Trophoblast cell (in vitro differentiated cells and primary cell): Measurements from ENCODE around the gene CEBPA.

Experiments
- DNase-seq, 2 donors: peaks; one replicate each; pipeline ENCODE4 v3.0.0-alpha.2; 2016
- H2AFZ ChIP-seq: 2 replicates; pipeline ENCODE4 v1.6.1; 2013; ENCODE audit warnings: low read length, moderate library complexity, mild to moderate bottlenecking; ENCODE audit not compliant: insufficient read depth, poor library complexity
- H2AK5ac ChIP-seq: 2 replicates; pipeline ENCODE4 v1.6.1; 2013; ENCODE audit warnings: mild to moderate bottlenecking, low read length
- H2BK120ac ChIP-seq: 2 replicates; pipeline ENCODE4 v1.6.1; 2013; ENCODE audit warnings: low read length, mild to moderate bottlenecking, moderate library complexity; ENCODE audit not compliant: insufficient read depth, poor library complexity
- H2BK12ac ChIP-seq: 2 replicates; pipeline ENCODE4 v1.6.1; 2013; ENCODE audit warnings: mild to moderate bottlenecking, low read length, moderate library complexity
- H2BK5ac ChIP-seq: 2 replicates; pipeline ENCODE4 v1.6.1; 2013; ENCODE audit warnings: low read length, low read depth, moderate library complexity, mild to moderate bottlenecking; ENCODE audit not compliant: poor library complexity
- H3K14ac ChIP-seq: 2 replicates; pipeline ENCODE4 v1.6.1; 2013; ENCODE audit warnings: mild to moderate bottlenecking, low read length
- H3K18ac ChIP-seq: 2 replicates; pipeline ENCODE4 v1.6.1; 2013; ENCODE audit warnings: mild to moderate bottlenecking, low read length
- H3K23ac ChIP-seq: 2 replicates; pipeline ENCODE4 v1.6.1; 2013; ENCODE audit warnings: low read length
- H3K27ac ChIP-seq: 2 replicates; pipeline ENCODE4 v1.5.1; 2013; ENCODE audit warnings: low read depth, mild to moderate bottlenecking, inconsistent platforms, low read length, moderate library complexity
- H3K27me3 ChIP-seq: 2 replicates; pipeline ENCODE4 v1.6.1; 2013; ENCODE audit warnings: inconsistent platforms, mild to moderate bottlenecking, low read length, moderate library complexity; ENCODE audit not compliant: insufficient read depth
- H3K36me3 ChIP-seq, 2 experiments: 1 replicate in 1 of 2; 2 replicates in 1 of 2; pipeline ENCODE4 v1.6.1; 2013; ENCODE audit warnings: low read length in 2 of 2, mild to moderate bottlenecking in 2 of 2, moderate library complexity in 1 of 2; ENCODE audit not compliant: insufficient read depth in 2 of 2, control insufficient read depth in 1 of 2
- H3K4ac ChIP-seq: 2 replicates; pipeline ENCODE4 v1.6.1; 2013; ENCODE audit warnings: low read depth, mild to moderate bottlenecking, low read length, moderate library complexity
- H3K4me1 ChIP-seq, 2 experiments: 1 replicate in 1 of 2; 2 replicates in 1 of 2; pipeline ENCODE4 v1.6.1; 2013; ENCODE audit warnings: low read length in 2 of 2, mild to moderate bottlenecking in 2 of 2, moderate library complexity in 1 of 2; ENCODE audit not compliant: insufficient read depth in 2 of 2, control insufficient read depth in 1 of 2
- H3K4me2 ChIP-seq: 2 replicates; pipeline ENCODE4 v1.6.1; 2013; ENCODE audit warnings: inconsistent platforms, mild to moderate bottlenecking, low read length, moderate library complexity
- H3K4me3 ChIP-seq: 2 replicates; pipeline ENCODE4 v1.5.1; 2013; ENCODE audit warnings: mild to moderate bottlenecking, low read depth, low read length, inconsistent platforms
- H3K79me1 ChIP-seq: one replicate; pipeline ENCODE4 v1.6.1; 2013; ENCODE audit warnings: low read length
- H3K79me2 ChIP-seq: 2 replicates; pipeline ENCODE4 v1.6.1; 2013; ENCODE audit warnings: low read length, mild to moderate bottlenecking; ENCODE audit not compliant: control insufficient read depth, insufficient read depth, poor library complexity
- H3K9ac ChIP-seq: 2 replicates; pipeline ENCODE4 v1.6.1; 2013; ENCODE audit warnings: mild to moderate bottlenecking, low read length
- H3K9me3 ChIP-seq: 2 replicates; pipeline ENCODE4 v1.6.1; 2013; ENCODE audit warnings: low read depth, mild to moderate bottlenecking, control low read depth, inconsistent platforms, low read length; ENCODE audit not compliant: insufficient read depth
- H4K12ac ChIP-seq: 2 replicates; pipeline ENCODE4 v1.6.1; 2013; ENCODE audit warnings: low read depth, mild to moderate bottlenecking, low read length, moderate library complexity
- H4K8ac ChIP-seq: 2 replicates; pipeline ENCODE4 v1.6.1; 2013; ENCODE audit warnings: low read depth, mild to moderate bottlenecking, low read length, moderate library complexity
- H4K91ac ChIP-seq: one replicate; pipeline ENCODE4 v1.6.1; 2013; ENCODE audit warnings: low read depth, mild to moderate bottlenecking, low read length, moderate library complexity
- WGBS: extraction: QIAGEN DNeasy Blood & Tissue Kit; methylation state at CpG from one replicate; pipeline ENCODE4 v1.1.7; 2013; ENCODE audit warnings: missing lambda C conversion rate; ENCODE audit not compliant: insufficient read length, insufficient coverage; ENCODE audit errors: extremely low coverage; 5-methylcytosine and 5-hydroxymethylcytosine counted together

The CEBPA gene

DNA sequence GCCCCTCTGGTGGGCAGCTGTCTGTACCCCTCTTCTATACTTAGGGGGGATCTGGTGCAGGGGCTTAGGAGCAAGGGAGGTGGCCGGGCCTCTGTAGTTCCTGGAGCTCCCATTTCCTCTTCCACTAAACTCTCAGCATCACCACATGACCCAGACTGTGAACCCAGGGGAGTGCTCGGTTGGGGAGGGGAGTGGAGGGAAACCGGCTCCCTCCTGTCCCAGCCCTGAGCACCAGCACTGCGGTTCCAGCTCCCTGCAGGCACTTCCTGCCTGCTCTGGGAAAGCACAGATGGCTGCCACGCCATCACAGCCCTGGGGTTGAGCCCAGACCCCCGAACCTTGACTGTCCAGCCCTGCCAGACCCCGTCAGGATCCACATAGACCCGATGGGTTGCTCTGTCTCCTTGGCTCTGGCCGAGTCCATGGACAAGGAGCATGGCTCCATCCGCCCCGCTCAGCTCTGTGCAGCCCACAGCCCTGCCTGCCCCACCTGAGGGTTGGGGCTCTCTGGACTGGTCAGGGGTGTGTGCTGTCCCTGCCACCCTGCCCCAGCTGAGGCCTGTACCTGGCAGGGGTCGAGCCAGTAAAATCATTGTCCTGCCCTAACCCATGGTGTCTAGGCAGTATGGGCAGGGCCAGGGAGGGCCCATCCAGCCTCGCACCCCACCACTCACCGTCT is 40.7 kb downstream of the CEBPA start:
- H3K18ac ChIP-seq: no peak overlapping the region
- no CpG with 5 or more reads among the region's 14 CpGs for WGBS

GRCh38 chr19:33260628-33261418 is 41.5 kb downstream of the CEBPA start:
- Histone ChIP-seq H3K4me3 (no peak overlapping the region), H4K91ac (no peak overlapping the region), H2AK5ac (no peak overlapping the region), H2BK120ac (no peak overlapping the region), H3K4me2 (no peak overlapping the region), H3K9ac (no peak overlapping the region), H3K27ac (no peak overlapping the region), H4K8ac (no peak overlapping the region), H4K12ac (no peak overlapping the region), H3K27me3 (no peaks in the 10 kb centered on the region), H3K14ac (no peak overlapping the region), H3K4ac (no peak overlapping the region), H3K36me3 (no peaks in the 10 kb centered on the region), H3K23ac (no peak overlapping the region), H3K4me1 (peaks cover 2 to 3% of the 10 kb centered on the region in 2 experiments), H2BK12ac (no peak overlapping the region), H2BK5ac (no peak overlapping the region), H3K79me2 (no peaks in the 10 kb centered on the region), H3K9me3 (peaks cover 3% of the 10 kb centered on the region), H3K18ac (no peak overlapping the region), H3K79me1 (no peaks in the 10 kb centered on the region), H2AFZ (no peak overlapping the region)
- no CpG with 5 or more reads among the region's 24 CpGs for WGBS
- DNase-seq: no peak

More for the DNA sequence above, 40.7 kb downstream of the CEBPA start:
- H3K4me2 ChIP-seq: no peak overlapping the region
- peaks cover 3% of the 10 kb centered on the region for H3K9me3 ChIP-seq
- no peak overlapping the region for H2AK5ac ChIP-seq
- H3K79me1 ChIP-seq: no peaks in the 10 kb centered on the region
- H2BK120ac ChIP-seq: no peak overlapping the region
- H2BK12ac ChIP-seq: no peak overlapping the region
- H3K9ac ChIP-seq: no peak overlapping the region
- peaks cover 2 to 3% of the 10 kb centered on the region in 2 experiments for H3K4me1 ChIP-seq
- H2BK5ac ChIP-seq: no peak overlapping the region
- no peak overlapping the region for H3K4me3 ChIP-seq
- no peak overlapping the region for H4K91ac ChIP-seq
- H3K36me3 ChIP-seq: no peaks in the 10 kb centered on the region
- H4K8ac ChIP-seq: no peak overlapping the region
- no peaks in the 10 kb centered on the region for H3K79me2 ChIP-seq
- H3K4ac ChIP-seq: no peak overlapping the region
- H3K27ac ChIP-seq: no peak overlapping the region
- H4K12ac ChIP-seq: no peak overlapping the region
- no peak overlapping the region for H3K14ac ChIP-seq
- DNase-seq: no peak
- H3K23ac ChIP-seq: no peak overlapping the region
- no peak overlapping the region for H2AFZ ChIP-seq
- no peaks in the 10 kb centered on the region for H3K27me3 ChIP-seq

DNA sequence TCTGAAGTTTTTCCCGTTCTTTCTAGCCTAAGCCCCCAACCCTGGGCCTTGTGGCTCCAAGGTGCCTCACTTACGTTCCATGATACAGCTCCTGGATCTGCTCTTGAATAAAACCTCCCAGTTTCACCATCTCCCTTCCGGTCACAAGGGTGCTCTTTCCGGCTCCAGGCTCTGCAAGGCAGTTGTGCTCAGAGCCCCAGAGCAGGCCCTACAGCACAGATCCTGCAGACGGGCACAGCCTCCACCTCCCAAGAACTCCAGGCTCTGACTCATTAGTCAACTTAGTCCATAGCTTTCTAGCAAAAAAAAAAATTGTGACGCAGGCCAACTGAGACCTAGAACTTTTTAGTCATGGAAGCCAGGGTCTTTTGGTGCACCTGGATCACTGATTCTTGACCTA is 42.8 kb downstream of the CEBPA start:
- H3K27me3 ChIP-seq: no peaks in the 10 kb centered on the region
- no peak overlapping the region for H3K4me2 ChIP-seq
- no peak overlapping the region for H4K12ac ChIP-seq
- no CpG with 5 or more reads among the region's 6 CpGs for WGBS
- no peak overlapping the region for H2BK12ac ChIP-seq
- H4K91ac ChIP-seq: no peak overlapping the region
- peaks cover 2 to 3% of the 10 kb centered on the region in 2 experiments for H3K4me1 ChIP-seq
- H2AFZ ChIP-seq: no peak overlapping the region
- H2AK5ac ChIP-seq: no peak overlapping the region
- H3K4me3 ChIP-seq: no peak overlapping the region
- no peak overlapping the region for H4K8ac ChIP-seq
- H2BK5ac ChIP-seq: no peak overlapping the region
- H3K14ac ChIP-seq: no peak overlapping the region
- H3K18ac ChIP-seq: no peak overlapping the region
- no peak overlapping the region for H3K23ac ChIP-seq
- peaks cover 3% of the 10 kb centered on the region for H3K9me3 ChIP-seq
- H3K9ac ChIP-seq: no peak overlapping the region
- H3K79me1 ChIP-seq: no peaks in the 10 kb centered on the region
- no peak overlapping the region for H3K4ac ChIP-seq
- peak in 1 of 2 donors; percentile 44 for DNase-seq
- no peak overlapping the region for H2BK120ac ChIP-seq
- H3K27ac ChIP-seq: no peak overlapping the region
- H3K79me2 ChIP-seq: no peaks in the 10 kb centered on the region
- no peaks in the 10 kb centered on the region for H3K36me3 ChIP-seq

- no CpG with 5 or more reads among the region's 2 CpGs for WGBS
- peaks cover 3% of the 10 kb centered on the region for H3K9me3 ChIP-seq
- no peak overlapping the region for H3K9ac ChIP-seq
- H4K8ac ChIP-seq: no peak overlapping the region
- H3K4me2 ChIP-seq: no peak overlapping the region
- H3K4ac ChIP-seq: no peak overlapping the region
- H2BK12ac ChIP-seq: no peak overlapping the region
- H3K14ac ChIP-seq: no peak overlapping the region
- H2AK5ac ChIP-seq: no peak overlapping the region
- no peak overlapping the region for H2AFZ ChIP-seq
- H3K23ac ChIP-seq: no peak overlapping the region
- no peak overlapping the region for H3K18ac ChIP-seq
- H4K12ac ChIP-seq: no peak overlapping the region
- H3K36me3 ChIP-seq: no peaks in the 10 kb centered on the region
- no peak overlapping the region for H4K91ac ChIP-seq
- H3K79me2 ChIP-seq: no peaks in the 10 kb centered on the region
- no peaks in the 10 kb centered on the region for H3K79me1 ChIP-seq
- no peak overlapping the region for H2BK5ac ChIP-seq
- H3K27ac ChIP-seq: no peak overlapping the region
- H2BK120ac ChIP-seq: no peak overlapping the region
- no peak for DNase-seq
- no peaks in the 10 kb centered on the region for H3K27me3 ChIP-seq
- H3K4me1 ChIP-seq: peaks cover 2 to 3% of the 10 kb centered on the region in 2 experiments
- no peak overlapping the region for H3K4me3 ChIP-seq
Observed at GRCh38 chr19:33257828-33258227, 44.5 kb downstream of the CEBPA start.
